Endodermal cell (in vitro differentiated cells): Measurements from ENCODE around the gene OSBPL5. TPM values are rescaled to one million over a fixed set of nuclear protein-coding genes. Genes with fewer than 3 reads are reported as not detected.

ENCODE experiments used
- DNase-seq: peaks from one replicate; pipeline ENCODE4 v3.0.0-alpha.2; 2017
- H3K27ac ChIP-seq: 2 replicates; pipeline ENCODE4 v1.5.1; 2013; ENCODE audit warnings: mild to moderate bottlenecking, low read depth, low read length, moderate library complexity
- H3K27me3 ChIP-seq: 2 replicates; pipeline ENCODE4 v1.6.1; 2013; ENCODE audit warnings: mild to moderate bottlenecking, low read length, moderate library complexity; ENCODE audit not compliant: insufficient read depth, control insufficient read depth, poor library complexity, severe bottlenecking
- H3K36me3 ChIP-seq: 2 replicates; pipeline ENCODE4 v1.7.0; 2013; ENCODE audit warnings: mild to moderate bottlenecking, low read length, moderate library complexity; ENCODE audit not compliant: control insufficient read depth, insufficient read depth
- H3K4me1 ChIP-seq: one replicate; pipeline ENCODE4 v1.7.0; 2013; ENCODE audit warnings: low read length; ENCODE audit not compliant: control insufficient read depth, insufficient read depth
- H3K4me3 ChIP-seq: 2 replicates; pipeline ENCODE4 v1.5.1; 2013; ENCODE audit warnings: mild to moderate bottlenecking, low read length, moderate library complexity
- H3K9ac ChIP-seq: 2 replicates; pipeline ENCODE4 v1.6.1; 2013; ENCODE audit warnings: mild to moderate bottlenecking, low read length, moderate library complexity; ENCODE audit not compliant: poor library complexity, severe bottlenecking; ENCODE audit errors: extremely low read depth
- H3K9me3 ChIP-seq: 2 replicates; pipeline ENCODE4 v1.6.1; 2013; ENCODE audit warnings: mild to moderate bottlenecking, low read length, moderate library complexity; ENCODE audit not compliant: control insufficient read depth
- H3K27ac Mint-ChIP-seq: 2 replicates; pipeline ENCODE4 v1.8.0; 2020; ENCODE audit warnings: mixed read lengths
- H3K27me3 Mint-ChIP-seq: 2 replicates; pipeline ENCODE4 v1.8.0; 2021; ENCODE audit warnings: mild to moderate bottlenecking, mixed read lengths; ENCODE audit not compliant: insufficient read depth
- H3K36me3 Mint-ChIP-seq: 2 replicates; pipeline ENCODE4 v1.8.0; 2020; ENCODE audit warnings: low read depth, mixed read lengths
- H3K4me1 Mint-ChIP-seq: 2 replicates; pipeline ENCODE4 v1.8.0; 2020; ENCODE audit warnings: mixed read lengths
- H3K4me3 Mint-ChIP-seq: 2 replicates; pipeline ENCODE4 v1.8.0; 2020; ENCODE audit warnings: mild to moderate bottlenecking, moderate library complexity, mixed read lengths
- H3K9me3 Mint-ChIP-seq: 2 replicates; pipeline ENCODE4 v1.8.0; 2020; ENCODE audit warnings: mild to moderate bottlenecking, mixed read lengths
- CTCF ChIP-seq: fragments of 200-600 bp; sonication (generic); conservative IDR thresholded peaks from 2 replicates; pipeline ENCODE4 v1.5.0; 2021; ENCODE audit warnings: antibody characterized with exemption, mild to moderate bottlenecking
- WGBS, 2 experiments: methylation state at CpG; one replicate each; pipeline versions ENCODE4 v1.1.5 to v1.1.7; 2013; ENCODE audit warnings: missing lambda C conversion rate in 2 of 2, mixed read lengths in 1 of 2; ENCODE audit not compliant: insufficient coverage in 1 of 2, insufficient read length in 1 of 2; 5-methylcytosine and 5-hydroxymethylcytosine counted together
- total RNA-seq, 2 donors: library from RNA; stranded (reverse); fragmentation: NEBNext Ultra II Directional in 1 of 2; extraction: Animal tissue kit (Norgen Biotek cat#: 25700) in 1 of 2; gene quantifications; 2 replicates in 1 of 2; 3 replicates in 1 of 2; pipeline ENCODE4 v1.2.1, GENCODE V29; 2021

Gene OSBPL5
- total RNA-seq, 2 donors from 2014 or later, result 1.2 to 4.8 TPM

GRCh38 chr11:3095712-3096361 is 69.3 kb downstream of the OSBPL5 start:
- Mint-ChIP-seq H3K36me3 (peaks cover 3% of the 10 kb centered on the region), H3K27ac (no peak overlapping the region), H3K4me3 (no peak overlapping the region), H3K4me1 (peaks cover 2% of the 10 kb centered on the region), H3K27me3 (peaks cover 2% of the 10 kb centered on the region), H3K9me3 (peaks cover 7% of the 10 kb centered on the region)
- Histone ChIP-seq H3K36me3 (no peaks in the 10 kb centered on the region), H3K9me3 (no peaks in the 10 kb centered on the region), H3K4me1 (no peaks in the 10 kb centered on the region), H3K27ac (peak overlapping the region; percentile 8), H3K4me3 (no peak overlapping the region), H3K27me3 (no peaks in the 10 kb centered on the region), H3K9ac (no peak overlapping the region)
- no peak for DNase-seq
- TF ChIP-seq CTCF, result no peak
- 68 to 79% methylated on average over 14 to 15 of the region's 15 CpGs for WGBS, 2 experiments

DNA sequence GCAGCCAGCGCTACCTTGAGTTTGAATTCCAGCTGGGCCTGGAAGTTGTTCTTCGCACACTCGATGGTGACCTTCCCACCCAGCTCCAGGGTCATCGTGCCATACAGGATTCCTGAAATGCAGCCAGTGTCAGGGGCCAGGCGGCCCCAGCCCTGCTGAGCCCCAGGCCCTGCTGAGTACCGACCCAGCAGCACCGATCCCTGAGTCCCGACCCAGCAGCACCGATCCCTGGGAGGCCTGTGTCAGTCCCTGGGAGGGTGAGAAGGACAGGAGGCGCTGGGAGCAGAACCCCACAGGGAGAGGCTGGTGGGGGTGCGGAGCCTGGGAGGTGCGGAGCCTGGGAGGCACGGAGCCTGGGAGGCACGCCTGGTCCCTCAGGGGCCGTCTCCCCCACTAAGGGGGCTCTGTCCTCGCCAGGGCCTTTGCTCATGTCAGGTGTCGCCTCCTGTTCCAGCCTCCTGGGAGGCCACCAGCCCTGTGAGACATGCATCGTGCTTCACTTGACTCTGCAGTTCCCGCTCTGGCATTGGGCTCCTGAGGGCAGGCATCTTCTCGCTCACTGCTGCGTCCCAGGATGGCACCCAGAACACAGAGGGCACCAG is 70.8 kb downstream of the OSBPL5 start:
- Mint-ChIP-seq H3K27ac (no peak overlapping the region), H3K4me1 (peaks cover 2% of the 10 kb centered on the region), H3K27me3 (peaks cover 2% of the 10 kb centered on the region), H3K4me3 (no peak overlapping the region), H3K36me3 (peaks cover 3% of the 10 kb centered on the region), H3K9me3 (peaks cover 7% of the 10 kb centered on the region)
- 91 to 93% methylated on average over 14 to 21 of the region's 21 CpGs for WGBS, 2 experiments
- Histone ChIP-seq H3K4me3 (no peak overlapping the region), H3K9me3 (no peaks in the 10 kb centered on the region), H3K27me3 (no peaks in the 10 kb centered on the region), H3K9ac (no peak overlapping the region), H3K27ac (no peak overlapping the region), H3K36me3 (no peaks in the 10 kb centered on the region), H3K4me1 (no peaks in the 10 kb centered on the region)
- no peak for TF ChIP-seq CTCF
- no peak for DNase-seq

DNA sequence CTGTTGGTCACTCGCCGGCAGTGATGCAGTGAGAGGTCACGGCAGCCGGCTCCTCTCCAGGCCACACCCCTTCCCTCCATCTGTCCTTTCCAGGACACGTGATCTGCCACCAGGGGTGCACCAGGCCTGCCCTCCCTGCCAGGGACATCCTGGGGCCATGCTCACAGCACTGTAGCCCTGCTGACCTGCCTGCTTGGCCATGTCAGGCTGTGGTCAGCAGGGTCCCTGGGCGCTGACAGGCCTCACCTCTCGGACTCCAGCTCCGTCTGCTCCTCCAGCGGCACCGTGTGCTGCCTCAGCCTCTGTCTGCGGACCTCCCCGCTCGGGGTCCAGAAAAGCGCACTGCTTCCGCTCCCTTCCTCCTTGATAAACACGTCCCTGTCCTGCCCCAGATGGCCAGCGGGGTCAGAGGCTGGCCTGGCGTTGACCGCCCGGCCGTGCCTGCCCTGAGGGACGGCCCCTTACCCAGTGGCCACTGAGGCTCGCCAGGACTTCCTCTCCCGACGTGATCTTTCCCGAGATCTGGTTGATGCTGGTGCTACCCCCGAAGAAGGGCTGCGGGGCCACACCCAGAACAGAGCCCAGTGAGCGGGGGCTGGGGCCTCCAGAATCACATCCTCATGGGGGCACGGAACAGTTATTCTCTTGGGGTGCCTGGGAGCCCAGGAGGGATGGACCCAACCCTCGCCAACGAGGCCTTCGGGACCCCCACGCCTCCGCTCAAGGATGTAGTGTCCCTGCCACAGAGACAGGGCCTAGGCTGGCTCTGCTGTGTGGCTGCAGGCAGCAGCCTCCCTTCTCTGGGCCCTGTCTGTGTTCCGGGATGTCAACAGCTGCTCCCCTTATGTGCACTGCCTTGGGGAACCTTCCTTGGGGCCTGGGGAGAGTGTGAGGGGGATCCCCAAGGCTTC is 71.6 kb downstream of the OSBPL5 start:
- Mint-ChIP-seq H3K4me3 (no peak overlapping the region), H3K4me1 (peaks cover 2% of the 10 kb centered on the region), H3K9me3 (peaks cover 7% of the 10 kb centered on the region), H3K36me3 (peaks cover 3% of the 10 kb centered on the region), H3K27me3 (peaks cover 2% of the 10 kb centered on the region), H3K27ac (no peak overlapping the region)
- Histone ChIP-seq H3K9me3 (no peaks in the 10 kb centered on the region), H3K9ac (no peak overlapping the region), H3K36me3 (no peaks in the 10 kb centered on the region), H3K4me3 (no peak overlapping the region), H3K27me3 (no peaks in the 10 kb centered on the region), H3K4me1 (no peaks in the 10 kb centered on the region), H3K27ac (no peak overlapping the region)
- WGBS, 2 experiments, result 90 to 92% methylated on average over 32 to 36 of the region's 36 CpGs
- peak; percentile 32 for TF ChIP-seq CTCF
- peak; percentile 75 for DNase-seq
